Hair follicular keratinocyte (primary cell): Measurements from ENCODE around the gene P2RX6. TPM values are rescaled to one million over a fixed set of nuclear protein-coding genes. Genes with fewer than 3 reads are reported as not detected.

Source experiments
- total RNA-seq: library from RNA; depleted of rRNA; stranded (reverse); fragments of >200 nt; gene quantifications from 2 replicates; pipeline ENCODE4 v1.2.3, GENCODE V29; 2015

P2RX6 gene
- 0.34 and 0.39 TPM in 2 replicates for total RNA-seq

DNA sequence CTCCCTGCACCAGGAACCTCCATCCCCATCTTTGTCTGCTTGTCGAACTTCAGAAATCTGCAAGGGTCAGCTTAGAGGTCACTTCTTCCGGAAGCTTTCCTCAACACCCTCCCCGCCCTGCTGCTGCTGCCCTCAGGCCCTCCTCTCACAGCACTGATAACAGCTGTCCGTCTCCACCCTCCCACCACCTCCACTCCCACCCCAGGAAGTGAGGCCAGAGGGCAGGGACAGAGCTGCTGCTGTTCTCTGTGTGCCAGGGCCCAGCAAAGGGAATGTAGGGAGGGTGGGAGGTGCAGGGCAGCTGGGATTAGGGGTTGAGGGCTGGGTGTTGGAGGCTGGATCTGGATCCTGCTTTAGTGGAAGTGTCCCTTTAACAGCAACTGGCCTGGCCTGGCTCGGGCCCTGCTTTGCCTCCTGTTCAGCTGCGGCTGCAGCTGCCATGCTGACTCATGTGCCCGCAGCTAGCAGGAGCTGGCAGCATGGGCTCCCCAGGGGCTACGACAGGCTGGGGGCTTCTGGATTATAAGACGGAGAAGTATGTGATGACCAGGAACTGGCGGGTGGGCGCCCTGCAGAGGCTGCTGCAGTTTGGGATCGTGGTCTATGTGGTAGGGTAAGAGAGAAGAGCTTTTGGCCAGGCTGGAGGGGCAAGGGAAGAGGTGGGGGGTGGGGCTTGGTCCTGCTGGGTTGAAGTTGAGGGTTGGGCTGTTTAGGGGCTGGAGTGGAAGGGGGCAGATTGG, at the start of gene P2RX6:
P2RX6 (plus strand) TSS at position 440 of the 740 bp plus-strand sequence; CDS start at position 450, 10 bp downstream.

DNA sequence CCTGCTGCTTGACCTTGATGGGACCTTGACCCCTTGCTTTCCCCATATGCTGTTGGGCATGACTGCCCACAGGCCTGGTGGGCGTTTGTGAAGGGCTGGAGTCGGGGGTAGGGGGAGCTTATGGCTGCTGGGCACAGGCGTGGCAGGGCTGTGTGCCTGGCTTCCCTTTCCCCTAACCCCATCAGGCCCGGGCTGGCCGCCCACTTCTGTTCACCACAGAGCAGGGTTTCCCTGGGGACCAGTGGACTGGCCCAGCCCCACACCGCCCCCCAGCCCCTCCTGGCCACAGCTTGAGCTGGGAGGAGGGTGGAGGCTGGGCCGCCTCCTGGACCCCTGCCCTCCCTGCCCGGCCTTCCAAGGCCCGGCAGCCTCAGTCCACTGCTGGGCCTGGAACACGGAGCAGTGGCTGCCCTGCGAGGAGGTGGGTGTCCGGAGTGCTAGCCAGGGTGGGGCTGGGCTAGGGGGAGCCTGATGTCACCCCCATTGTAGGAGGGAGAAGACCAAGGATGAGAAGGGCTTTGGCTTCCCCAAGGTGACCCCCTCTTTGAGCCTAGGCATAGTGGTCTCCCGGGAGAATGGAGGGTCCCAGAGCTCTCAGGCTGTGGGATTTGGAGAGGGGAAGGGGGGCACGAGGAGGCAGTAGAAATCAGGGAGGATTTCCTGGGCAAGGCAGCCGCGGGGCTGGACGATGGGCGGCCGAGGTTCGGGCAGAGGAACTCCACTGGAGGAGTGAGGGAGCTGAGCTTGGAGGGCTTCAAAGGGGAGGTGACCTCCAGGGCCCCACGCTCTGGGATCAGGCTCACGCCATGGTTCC, 47.9 kb upstream of the P2RX6 start, which contains the start of gene AIFM3:
AIFM3 (plus strand) TSS at position 373 of the 814 bp plus-strand sequence. CDS start 690 bp downstream, outside the sequence.

DNA sequence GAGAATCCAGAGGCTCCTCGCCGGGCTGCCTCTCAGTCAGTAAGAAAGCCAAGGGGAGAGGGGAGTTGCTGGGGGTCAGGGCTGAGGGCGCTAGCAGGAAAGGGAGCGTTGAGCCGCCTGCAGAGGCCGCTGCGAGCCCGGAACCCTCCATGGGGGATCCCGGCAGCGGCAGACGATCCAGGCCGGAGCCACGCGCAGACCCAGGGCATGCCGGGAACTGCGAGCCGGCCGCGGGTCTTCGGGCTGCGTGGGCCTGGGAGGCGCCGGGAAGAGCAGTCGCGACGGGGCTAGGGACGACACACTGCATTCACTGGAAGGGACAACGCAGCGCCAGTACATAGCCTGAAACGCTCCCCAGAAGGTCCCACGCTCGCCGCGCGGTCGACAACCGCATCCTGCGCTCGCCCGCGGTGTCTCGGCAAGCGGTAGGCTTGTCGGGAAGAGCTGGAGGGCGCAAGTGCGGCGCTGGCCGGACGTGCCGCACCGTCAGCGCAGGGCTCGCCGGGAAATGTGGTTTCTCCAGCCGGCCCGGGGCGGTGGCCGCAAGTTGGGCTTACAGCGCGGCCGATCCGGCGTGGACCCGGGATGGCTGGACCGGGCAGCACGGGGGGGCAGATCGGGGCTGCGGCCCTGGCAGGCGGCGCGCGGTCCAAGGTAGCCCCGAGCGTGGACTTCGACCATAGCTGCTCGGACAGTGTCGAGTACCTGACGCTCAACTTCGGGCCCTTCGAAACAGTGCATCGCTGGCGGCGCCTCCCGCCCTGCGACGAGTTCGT, 33.0 kb upstream of the P2RX6 start, which contains the start of gene LZTR1:
LZTR1 (plus strand) TSS at position 511 of the 776 bp plus-strand sequence; CDS start at position 586, 75 bp downstream.

DNA sequence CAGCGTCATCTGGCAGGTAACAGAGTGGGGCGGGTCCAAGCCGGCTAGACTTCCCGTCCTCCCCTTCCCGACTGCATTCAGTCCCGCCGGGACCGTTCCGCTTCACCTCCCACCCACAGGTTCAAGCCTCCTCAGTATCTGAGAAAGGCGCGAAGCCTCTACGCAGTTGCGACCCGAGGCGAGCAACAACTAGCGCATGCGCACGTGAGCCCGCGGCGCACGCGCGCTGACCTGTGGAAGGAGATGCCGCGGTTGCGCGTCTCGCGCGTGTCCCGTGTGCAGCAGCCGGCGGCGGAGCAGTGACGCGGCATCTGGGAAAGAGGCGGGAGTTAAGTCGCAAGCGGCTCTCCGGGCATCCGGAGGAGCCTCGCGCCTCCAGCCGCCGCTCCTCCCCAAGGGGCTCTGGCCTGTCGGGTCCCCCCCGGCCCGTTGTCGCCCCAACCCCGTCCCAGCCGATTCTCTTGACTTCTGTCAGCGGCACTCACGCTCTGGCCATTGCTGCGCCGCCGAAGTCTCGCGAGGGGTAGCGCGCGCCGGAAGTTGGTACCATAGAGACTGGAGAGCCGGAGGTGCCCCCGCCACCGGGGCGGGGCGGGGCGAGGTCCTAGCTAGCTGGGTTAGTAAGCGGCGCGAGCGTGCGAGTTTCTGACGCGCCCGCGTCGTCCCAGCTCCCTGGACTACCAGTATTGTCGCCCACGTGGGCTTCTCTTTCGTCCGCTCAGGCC, 13.2 kb upstream of the P2RX6 start, which contains the start of gene THAP7:
THAP7 (minus strand) TSS at position 518 of the 725 bp plus-strand sequence; CDS start at position 311, 207 bp downstream.

DNA sequence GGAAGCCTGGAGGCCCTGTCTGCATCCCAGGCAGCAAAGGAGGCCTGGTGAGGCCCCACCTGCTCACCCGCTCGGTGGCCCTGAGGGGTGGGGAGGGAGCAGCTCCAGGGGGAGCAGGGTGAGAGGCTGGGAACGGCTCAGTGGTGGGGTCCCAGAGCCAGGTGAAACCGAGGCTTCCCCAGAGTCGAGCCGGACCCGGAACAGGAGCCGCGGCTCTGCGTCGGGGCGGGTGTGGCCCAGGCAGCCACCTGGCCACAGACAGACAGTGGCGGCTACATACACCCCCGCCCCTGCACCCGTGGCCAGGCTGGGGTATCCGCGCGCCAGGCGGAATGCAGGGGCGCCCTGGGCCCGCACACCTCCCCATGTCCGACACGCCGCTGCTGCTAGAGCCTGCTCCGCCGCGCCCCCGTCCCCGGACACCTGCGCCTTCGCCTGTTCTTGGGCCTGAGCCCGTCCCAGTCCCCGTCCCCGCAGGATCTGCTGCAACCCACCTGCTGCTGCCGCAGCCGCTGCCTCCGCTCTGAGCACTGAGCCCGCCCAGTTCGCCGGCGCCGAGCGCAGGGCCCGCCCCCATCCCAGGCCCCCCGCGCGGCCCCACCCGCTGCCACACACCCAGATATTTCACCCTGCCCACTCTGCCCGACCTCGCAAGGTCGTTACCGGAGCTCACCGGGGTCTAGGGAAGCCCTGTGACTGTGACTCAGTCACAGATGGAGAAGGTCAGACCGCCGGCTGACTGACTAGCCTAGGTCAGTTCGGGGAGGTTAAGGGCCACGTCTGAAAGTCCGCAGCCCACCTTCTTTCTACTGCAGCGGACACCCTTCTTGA, 17.3 kb downstream of the P2RX6 start, which contains the start of gene SLC7A4:
SLC7A4 (minus strand) TSS at position 525 of the 831 bp plus-strand sequence. CDS start 749 bp downstream, outside the sequence.

DNA sequence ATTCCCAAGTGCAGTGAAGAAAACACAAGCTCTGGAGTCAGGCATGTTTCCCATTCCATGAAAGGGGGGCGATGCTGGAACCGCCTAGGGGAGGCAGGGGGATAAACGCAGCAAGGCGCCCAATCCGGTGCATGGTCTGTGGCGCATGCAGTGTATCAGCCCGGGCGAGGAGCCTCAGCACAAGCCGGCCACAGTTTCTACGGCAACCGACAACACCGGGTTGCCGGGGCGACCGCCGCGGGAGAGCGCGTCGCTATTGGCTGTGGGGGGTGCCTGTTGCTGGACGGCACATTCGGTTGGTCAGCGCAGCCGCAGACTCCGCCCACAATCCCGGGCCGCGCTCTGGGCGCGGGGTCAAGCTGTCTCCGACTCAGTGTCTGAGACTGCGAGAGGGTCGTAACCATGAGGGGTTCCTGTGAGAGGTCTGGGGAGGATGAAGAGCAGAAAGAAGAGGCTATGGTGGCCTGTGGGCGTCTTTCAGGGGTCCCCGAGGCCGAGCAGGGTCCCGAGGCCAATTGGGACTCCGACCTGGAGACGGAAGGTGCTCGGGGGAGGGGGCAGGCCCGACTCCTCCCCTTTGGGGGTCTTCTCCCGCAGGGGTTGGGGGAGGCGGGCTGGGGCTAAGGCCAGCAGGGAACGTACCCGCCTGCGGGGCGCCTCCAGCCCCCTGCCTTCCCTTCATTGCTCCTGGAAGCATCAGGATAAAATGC, 30.8 kb downstream of the P2RX6 start, which contains the start of gene LRRC74B:
LRRC74B (plus strand) TSS at position 362 of the 710 bp plus-strand sequence; CDS start at position 403, 41 bp downstream.

Other genes with a start within 250 kb of the P2RX6 start
- not detected in 2 replicates for gene SERPIND1, start 241.1 kb upstream of the P2RX6 start, total RNA-seq
- 23.6 and 24.4 TPM in 2 replicates for gene PI4KA, start 156.4 kb upstream of the P2RX6 start, total RNA-seq
- 10.4 and 12.3 TPM in 2 replicates for gene SNAP29, start 156.2 kb upstream of the P2RX6 start, total RNA-seq
- 50.3 and 57.3 TPM in 2 replicates for gene CRKL, start 97.8 kb upstream of the P2RX6 start, total RNA-seq
- gene AIFM3, start 47.9 kb upstream of the P2RX6 start, total RNA-seq, result 3.3 and 4.0 TPM in 2 replicates
- gene LZTR1, start 32.9 kb upstream of the P2RX6 start, total RNA-seq, result 25.1 and 29.2 TPM in 2 replicates
- gene THAP7, start 13.0 kb upstream of the P2RX6 start, total RNA-seq, result 24.4 and 34.6 TPM in 2 replicates
- gene SLC7A4, start 17.4 kb downstream of the P2RX6 start, total RNA-seq, result 0.23 and 0.47 TPM in 2 replicates
- not detected in 2 replicates for gene LRRC74B, start 30.8 kb downstream of the P2RX6 start, total RNA-seq